Midbrain (tissue), 1 donor: ENCODE results near the gene PLD4.
"Not testable (repeated sequence)": the region's sequence is repeated elsewhere in the genome, so short reads cannot be mapped to it uniquely, and the experiment has no call there.

Source experiments
- DNase-seq: peaks from one replicate; lab custom pipeline; 2025; lab: John Stamatoyannopoulos, UW

PLD4 gene

GRCh38 chr14:104924421-104925213 is at the start of gene PLD4:
PLD4 (plus strand) TSS chr14:104924879; CDS start chr14:104927141, 2,262 bp downstream.
- DNase-seq: peak; percentile 17

- DNase-seq: no peak
Observed at GRCh38 chr14:104875412-104875751, 49.3 kb upstream of the PLD4 start.

- no peak for DNase-seq
Observed at GRCh38 chr14:104875811-104876210, 48.9 kb upstream of the PLD4 start.

- DNase-seq: no peak
Observed at GRCh38 chr14:104876251-104876699, 48.4 kb upstream of the PLD4 start.

- no peak for DNase-seq
Observed at GRCh38 chr14:104877066-104877805, 47.4 kb upstream of the PLD4 start.

GRCh38 chr14:104877806-104878550 is 46.7 kb upstream of the PLD4 start:
- no peak for DNase-seq

GRCh38 chr14:104878582-104878981 is 46.1 kb upstream of the PLD4 start:
- no peak for DNase-seq

- DNase-seq: no peak
Observed at GRCh38 chr14:104879201-104879982, 45.3 kb upstream of the PLD4 start.

- no peak for DNase-seq
Observed at GRCh38 chr14:104879983-104880565, 44.6 kb upstream of the PLD4 start.

- DNase-seq: no peak
Observed at GRCh38 chr14:104880584-104881210, 44.0 kb upstream of the PLD4 start.

- no peak for DNase-seq
Observed at GRCh38 chr14:104881369-104881979, 43.2 kb upstream of the PLD4 start.

- DNase-seq: no peak
Observed at GRCh38 chr14:104882325-104882973, 42.2 kb upstream of the PLD4 start.

- DNase-seq: no peak
Observed at GRCh38 chr14:104882991-104883660, 41.6 kb upstream of the PLD4 start.

GRCh38 chr14:104883681-104884361 is 40.9 kb upstream of the PLD4 start:
- DNase-seq: no peak

GRCh38 chr14:104884381-104884780 is 40.3 kb upstream of the PLD4 start:
- not testable (repeated sequence) for DNase-seq

GRCh38 chr14:104885031-104885972 is 39.4 kb upstream of the PLD4 start:
- no peak for DNase-seq

GRCh38 chr14:104885973-104886689 is 38.5 kb upstream of the PLD4 start:
- no peak for DNase-seq
